CD4-positive, alpha-beta T cell treated with Interleukin-6 for 4 hours (primary cell): Measurements from ENCODE around the gene SBSN.
A peak's percentile ranks its signal among the peaks of the same experiment; 100 is the strongest.
"Not testable (repeated sequence)": the region's sequence is repeated elsewhere in the genome, so short reads cannot be mapped to it uniquely, and the experiment has no call there.

Experiments used
- DNase-seq: peaks from one replicate; pipeline ENCODE4 v3.0.0-alpha.2; 2020; ENCODE audit warnings: mixed read lengths

SBSN gene

GRCh38 chr19:35501684-35502083 lies 26.4 kb downstream of the SBSN start:
- no peak for DNase-seq

DNA sequence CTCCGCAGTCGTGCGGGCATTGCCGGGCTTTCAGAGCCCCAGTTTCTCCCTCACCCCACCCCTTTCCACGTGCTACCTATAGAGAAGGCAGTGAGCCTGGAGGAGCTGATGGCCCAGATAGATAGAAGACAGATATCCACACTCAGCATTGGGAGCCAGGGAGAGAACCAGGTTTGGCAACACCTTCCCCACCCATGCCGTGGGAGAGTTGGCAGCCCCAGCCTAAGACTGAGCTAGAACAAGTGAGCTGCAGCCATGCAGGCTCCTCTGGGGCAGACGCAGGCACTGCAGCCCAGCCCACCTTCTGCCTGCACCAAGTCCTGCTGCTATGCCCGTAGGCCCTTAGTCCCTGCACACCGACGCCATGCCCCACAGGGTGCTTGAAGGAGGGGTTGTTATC lies 27.5 kb downstream of the SBSN start:
- DNase-seq = no peak

GRCh38 chr19:35498984-35499527 lies 29.1 kb downstream of the SBSN start:
- DNase-seq = no peak

- DNase-seq = no peak
These were observed 29.9 kb downstream of the SBSN start for GRCh38 chr19:35498220-35498619.

- no peak for DNase-seq
These were observed 30.7 kb downstream of the SBSN start for GRCh38 chr19:35497406-35497805.

DNA sequence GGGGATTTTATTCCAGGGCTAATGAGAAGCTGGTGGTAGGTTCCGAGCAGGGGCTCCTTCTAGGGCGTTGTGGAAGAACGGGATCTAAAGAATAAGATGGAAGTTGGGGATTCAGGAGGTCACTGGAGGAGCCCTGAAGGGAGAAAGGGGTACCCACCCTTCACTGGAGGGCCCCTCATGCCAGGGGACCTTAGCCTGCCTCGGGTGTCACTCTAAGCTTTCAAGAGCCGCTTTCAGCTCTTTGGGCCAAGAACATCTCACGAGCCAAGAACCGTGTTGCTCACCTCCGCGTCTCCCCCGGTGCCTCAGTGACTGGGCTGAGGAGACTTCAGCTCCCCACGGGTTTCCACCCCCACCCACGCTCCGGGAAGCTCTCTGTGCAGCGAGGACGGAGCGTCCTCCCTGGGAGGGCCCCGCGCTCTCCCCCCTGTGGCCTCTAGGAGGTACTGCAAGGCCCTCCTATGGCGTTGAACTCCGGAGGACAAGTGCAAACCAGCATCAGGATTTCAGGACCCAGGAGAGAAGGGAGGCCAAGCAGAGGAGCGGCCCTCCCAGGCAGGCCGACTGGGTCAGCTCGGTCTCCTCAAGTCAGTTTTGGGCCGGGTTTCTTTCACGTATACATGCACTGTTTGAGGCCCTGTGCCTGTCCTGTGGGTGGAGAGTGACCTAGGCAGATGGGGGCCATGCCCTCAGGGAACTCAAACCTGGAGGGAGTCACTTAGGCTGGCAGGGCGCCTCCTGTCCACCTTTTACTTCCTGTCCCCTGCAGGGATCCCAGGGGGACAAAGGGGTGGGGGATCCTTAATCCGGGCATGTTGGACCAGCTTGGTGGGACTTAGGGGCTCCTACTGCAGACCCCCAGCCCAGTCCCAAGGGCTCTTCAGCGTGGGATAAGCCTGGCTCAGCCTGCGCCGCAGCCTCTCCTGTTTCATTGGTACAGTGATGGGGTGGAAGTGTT lies 32.7 kb downstream of the SBSN start:
- DNase-seq = peak; percentile 75

- no peak for DNase-seq
These were observed 34.1 kb downstream of the SBSN start for GRCh38 chr19:35493971-35494370.

- no peak for DNase-seq
These were observed 36.2 kb downstream of the SBSN start for GRCh38 chr19:35491836-35492360.

GRCh38 chr19:35490364-35490763 lies 37.7 kb downstream of the SBSN start, which contains the start of gene KRTDAP:
KRTDAP (minus strand) TSS chr19:35490464; CDS start chr19:35490442, 22 bp downstream.
- DNase-seq = no peak

GRCh38 chr19:35488677-35489076 lies 39.4 kb downstream of the SBSN start:
- DNase-seq = no peak

GRCh38 chr19:35487656-35488182 lies 40.4 kb downstream of the SBSN start:
- DNase-seq = no peak

DNA sequence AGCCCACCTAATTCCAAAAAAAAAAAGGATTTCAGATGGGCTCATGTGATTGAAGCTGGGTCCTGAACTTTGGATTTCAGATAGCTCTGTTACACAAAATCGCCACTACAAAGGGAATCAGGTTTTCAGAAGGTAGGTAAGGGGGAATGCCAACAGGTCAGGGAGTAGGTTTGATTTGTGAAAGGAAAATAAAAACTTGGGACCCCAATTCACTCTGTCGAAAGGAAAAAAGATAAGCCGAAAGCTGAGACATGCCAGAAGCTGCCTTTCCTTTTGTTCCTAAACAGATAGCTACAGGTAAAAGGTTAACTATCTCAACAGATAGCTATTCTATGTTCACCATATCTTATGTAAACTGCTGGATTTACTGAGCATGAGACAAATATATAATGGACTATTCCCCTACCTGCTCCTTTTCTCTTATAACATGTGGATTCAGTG lies 41.8 kb downstream of the SBSN start:
- no peak for DNase-seq

- DNase-seq = no peak
These were observed 43.7 kb downstream of the SBSN start for GRCh38 chr19:35484252-35485036.

DNA sequence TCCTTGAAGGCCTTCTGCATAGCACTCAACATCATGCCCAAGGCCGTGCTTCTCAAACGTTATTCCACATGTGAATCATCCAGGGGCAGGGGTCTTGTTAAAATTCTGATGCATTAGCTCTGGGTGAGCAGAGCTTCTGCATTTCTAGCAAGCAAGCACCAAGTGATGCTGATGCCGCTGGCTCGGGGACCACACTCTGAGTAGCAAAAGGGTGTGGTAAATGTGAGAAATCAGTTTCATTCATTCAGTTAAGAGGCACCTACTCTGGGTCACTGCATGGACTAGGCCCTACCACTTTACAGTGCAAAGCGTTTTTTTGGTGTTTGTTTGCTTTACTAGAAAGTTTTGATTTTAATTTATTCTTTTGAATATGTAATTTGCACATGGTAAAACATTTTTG lies 45.0 kb downstream of the SBSN start:
- DNase-seq = no peak

DNA sequence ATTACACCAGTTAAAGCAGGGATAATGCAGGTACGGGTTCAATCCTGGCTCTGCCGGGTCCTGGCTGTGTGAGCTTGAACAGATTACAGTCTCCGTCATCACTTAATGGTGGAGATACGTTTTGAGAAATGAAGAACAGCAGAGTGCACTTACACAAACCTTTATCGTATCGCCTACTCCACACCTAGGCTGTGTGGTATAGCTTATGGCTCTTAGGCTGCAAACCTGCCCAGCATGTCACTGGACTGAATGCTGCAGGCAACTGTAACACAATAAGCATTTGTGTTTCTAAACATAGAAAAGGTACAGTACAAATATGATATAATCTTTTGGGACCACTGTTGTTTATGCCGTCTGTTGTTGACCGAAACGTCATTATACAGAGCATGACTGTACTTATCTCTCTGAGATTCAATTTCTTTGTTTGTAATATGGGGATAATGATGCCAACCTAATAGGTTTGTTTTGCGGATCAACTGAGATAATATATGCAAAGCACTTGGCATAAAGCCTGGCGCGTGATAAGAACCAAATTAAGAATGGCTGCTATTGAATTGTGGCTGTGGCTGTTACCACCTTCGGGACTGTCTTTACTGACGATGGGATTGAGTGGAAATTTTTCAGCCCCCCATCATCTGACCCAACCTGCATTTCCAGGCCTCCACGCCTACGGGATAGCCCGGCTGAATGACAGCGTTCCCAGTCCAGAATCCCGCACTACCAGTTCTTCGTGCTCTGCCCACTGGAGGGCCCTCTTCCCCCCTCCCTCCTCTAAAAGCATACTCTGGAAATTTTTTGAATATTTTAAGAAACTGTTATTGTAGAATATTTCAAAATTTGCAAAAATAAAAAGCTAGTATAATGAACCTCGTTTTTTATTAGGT lies 49.1 kb downstream of the SBSN start:
- no peak for DNase-seq

DNA sequence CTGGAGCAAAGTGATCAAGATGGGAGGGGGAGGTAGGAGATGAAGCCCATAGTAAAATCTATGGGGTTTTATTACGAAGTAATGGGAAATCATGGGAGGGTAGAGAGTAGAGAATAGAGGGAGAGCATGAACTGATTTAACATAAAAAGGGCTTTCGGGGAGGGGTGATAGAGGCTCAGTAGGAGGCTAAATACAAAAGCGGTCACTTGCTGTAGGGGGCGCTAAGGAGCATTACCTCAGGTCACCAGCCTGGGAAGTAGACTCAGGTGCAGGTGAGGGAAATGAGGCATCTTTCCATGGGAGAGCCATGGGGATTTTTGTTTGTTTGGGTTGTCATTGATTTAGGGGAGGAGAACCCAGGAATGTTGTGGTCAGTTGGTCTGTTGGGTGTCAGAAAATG lies 52.0 kb downstream of the SBSN start:
- DNase-seq = no peak

DNA sequence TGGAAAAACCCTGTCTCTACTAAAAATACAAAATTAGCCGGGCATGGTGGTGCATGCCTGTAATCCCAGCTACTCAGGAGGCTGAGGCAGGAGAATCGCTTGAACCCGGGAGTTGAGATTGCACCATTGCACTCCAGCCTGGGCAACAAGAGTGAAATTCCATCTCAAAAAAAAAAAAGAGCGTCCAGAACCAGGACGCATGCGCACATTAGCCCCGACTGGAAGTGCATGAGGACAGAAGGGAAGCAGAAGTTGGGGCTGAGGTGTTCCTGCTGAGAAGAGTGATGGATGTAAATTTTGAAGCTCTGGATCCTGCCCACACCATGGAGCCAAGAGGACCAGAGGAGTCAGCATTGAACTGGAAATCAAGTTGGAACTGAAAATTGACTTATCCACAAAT lies 53.5 kb downstream of the SBSN start:
- DNase-seq = not testable (repeated sequence)

- no peak for DNase-seq
These were observed 54.0 kb downstream of the SBSN start for GRCh38 chr19:35474104-35474503.
